ENCODE measurements around the gene CFAP77. TPM values are rescaled to one million over a fixed set of nuclear protein-coding genes. Genes with fewer than 3 reads are reported as not detected.

The CFAP77 gene
- total and polyA plus RNA-seq, 2 of the 8 experiments (the other 6 are each of a cell fraction or from before 2014, with no cell fraction given), result 0.63 to 0.97 TPM

DNA sequence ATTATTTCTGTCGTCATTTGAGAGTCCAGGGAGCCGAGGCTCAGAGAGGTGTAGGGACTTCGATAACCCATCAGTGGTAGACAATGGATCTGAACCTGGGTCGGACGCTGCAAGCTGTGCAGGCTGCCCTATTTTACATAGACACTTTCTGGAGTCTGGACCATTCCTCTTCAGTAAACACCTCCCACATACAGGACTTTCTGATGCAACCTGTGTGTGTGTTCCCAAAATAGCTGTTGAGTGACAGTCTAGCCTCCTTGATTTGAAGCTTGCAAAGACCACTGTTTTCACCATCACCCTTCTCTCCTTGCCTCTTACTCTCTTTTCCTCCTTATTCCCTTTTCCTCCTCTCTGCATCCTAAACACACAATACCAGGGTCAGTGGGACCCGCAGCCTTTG is 30.7 kb downstream of the CFAP77 start (continued):
- TF ChIP-seq CBX8 (IDR thresholded peaks at IDR 0.05; ENCODE audit: borderline replicate concordance, low read depth, low read length), result no peak
- no peak for TF ChIP-seq HDAC2 (IDR thresholded peaks at IDR 0.05; ENCODE audit: borderline replicate concordance in 1 of 2, low read depth in 2 of 2, low read length in 2 of 2)

Measured in H1 (cell line).